GM19467 (cell line): ENCODE results near the gene SLC25A23.
"Not testable (repeated sequence)": the region's sequence is repeated elsewhere in the genome, so short reads cannot be mapped to it uniquely, and the experiment has no call there.

Experiments used
- ATAC-seq: cut with Tn5 transposase; IDR thresholded peaks from one replicate; pipeline ENCODE4 v1.9.1; 2021; ENCODE audit warnings: mild to moderate bottlenecking, moderate library complexity; ENCODE audit not compliant: unreplicated experiment

Gene SLC25A23

GRCh38 chr19:6457958-6458694, 1.5 kb downstream of the SLC25A23 start:
- ATAC-seq, result no peak

- ATAC-seq, result no peak
Measured at GRCh38 chr19:6455924-6456323, 3.7 kb downstream of the SLC25A23 start.

GRCh38 chr19:6453951-6454565, 5.5 kb downstream of the SLC25A23 start:
- no peak for ATAC-seq

- ATAC-seq, result no peak
Measured at GRCh38 chr19:6452899-6453298, 6.7 kb downstream of the SLC25A23 start.

- ATAC-seq, result no peak
Measured at GRCh38 chr19:6452223-6452614, 7.4 kb downstream of the SLC25A23 start.

GRCh38 chr19:6451583-6452222, 7.9 kb downstream of the SLC25A23 start:
- ATAC-seq, result no peak

- ATAC-seq, result no peak
Measured at GRCh38 chr19:6450166-6450565, 9.4 kb downstream of the SLC25A23 start.

- ATAC-seq, result no peak
Measured at GRCh38 chr19:6448045-6448444, 11.5 kb downstream of the SLC25A23 start.

- no peak for ATAC-seq
Measured at GRCh38 chr19:6446452-6446851, 13.1 kb downstream of the SLC25A23 start.

- no peak for ATAC-seq
Measured at GRCh38 chr19:6443986-6444385, 15.6 kb downstream of the SLC25A23 start.

- no peak for ATAC-seq
Measured at GRCh38 chr19:6442087-6442688, 17.4 kb downstream of the SLC25A23 start.

- ATAC-seq, result no peak
Measured at GRCh38 chr19:6440905-6441304, 18.7 kb downstream of the SLC25A23 start.

- no peak for ATAC-seq
Measured at GRCh38 chr19:6439743-6440142, 19.8 kb downstream of the SLC25A23 start.

- no peak for ATAC-seq
Measured at GRCh38 chr19:6433663-6434062, 25.9 kb downstream of the SLC25A23 start, which contains the start of gene SLC25A41. Gene SLC25A41 (minus strand): TSS chr19:6433763. CDS start chr19:6433693, 70 bp downstream.

- ATAC-seq, result no peak
Measured at GRCh38 chr19:6433165-6433564, 26.4 kb downstream of the SLC25A23 start.

- ATAC-seq, result no peak
Measured at GRCh38 chr19:6431891-6432290, 27.7 kb downstream of the SLC25A23 start.

- no peak for ATAC-seq
Measured at GRCh38 chr19:6429419-6430221, 30.0 kb downstream of the SLC25A23 start.

GRCh38 chr19:6428692-6429418, 30.7 kb downstream of the SLC25A23 start:
- not testable (repeated sequence) for ATAC-seq

GRCh38 chr19:6427131-6427530, 32.5 kb downstream of the SLC25A23 start:
- no peak for ATAC-seq
